Activated T-helper 2 cell treated with anti-CD3 and anti-CD28 coated beads, Interferon-gamma antibody, Interleukin-2, Interleukin-4, amounts not matched to agents 10 μg/mL and 5 μg/mL and 100 μg/mL, durations not matched to agents 14 hours and 24 hours and 36 hours (primary cell): Measurements from ENCODE around the gene SURF2. TPM values are rescaled to one million over a fixed set of nuclear protein-coding genes. Genes with fewer than 3 reads are reported as not detected.
"Not testable (repeated sequence)": the region's sequence is repeated elsewhere in the genome, so short reads cannot be mapped to it uniquely, and the experiment has no call there.

Source experiments
- DNase-seq: peaks from one replicate; pipeline ENCODE4 v3.0.0; 2021; ENCODE audit warnings: low spot score
- H3K27ac Mint-ChIP-seq: one replicate; pipeline ENCODE4 v1.8.0; 2021; ENCODE audit warnings: mixed read lengths
- H3K27me3 Mint-ChIP-seq: one replicate; pipeline ENCODE4 v1.8.0; 2021; ENCODE audit warnings: low read depth, mixed read lengths
- H3K36me3 Mint-ChIP-seq: one replicate; pipeline ENCODE4 v1.8.0; 2021; ENCODE audit warnings: low read depth, mixed read lengths
- H3K4me1 Mint-ChIP-seq: one replicate; pipeline ENCODE4 v1.8.0; 2021; ENCODE audit warnings: low read depth, mixed read lengths
- H3K4me3 Mint-ChIP-seq: one replicate; pipeline ENCODE4 v1.8.0; 2021; ENCODE audit warnings: low read depth, mild to moderate bottlenecking, moderate library complexity, mixed read lengths
- H3K9me3 Mint-ChIP-seq: one replicate; pipeline ENCODE4 v1.8.0; 2021; ENCODE audit warnings: mixed read lengths
- intact Hi-C: fragments of 100-400 bp; cut with micrococcal nuclease; formaldehyde crosslinking; loops from one replicate; pipeline ENCODE4 v1.15.1; 2023
- total RNA-seq: library from RNA; stranded (reverse); gene quantifications from 2 replicates; pipeline ENCODE4 v1.2.3, GENCODE V29; 2022

SURF2 gene
- total RNA-seq, 1 donor from 2014 or later, result 16.9 TPM

DNA sequence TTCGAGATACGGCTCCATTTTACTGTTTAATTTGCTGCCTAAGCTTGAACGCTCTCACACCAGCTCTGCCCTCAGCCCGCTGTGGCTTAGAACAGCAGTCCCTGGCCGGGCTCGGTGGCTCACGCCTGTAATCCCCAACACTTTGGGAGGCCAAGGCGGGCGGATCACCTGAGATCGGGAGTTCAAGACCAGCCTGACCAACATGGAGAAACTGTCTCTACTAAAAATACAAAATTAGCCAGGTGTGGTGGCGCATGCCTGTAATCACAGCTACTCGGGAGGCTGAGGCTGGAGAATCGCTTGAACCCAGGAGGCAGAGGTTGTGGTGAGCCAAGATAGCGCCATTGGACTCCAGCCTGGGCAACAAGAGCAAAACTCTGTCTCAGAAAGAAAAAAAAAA lies 20.9 kb downstream of the SURF2 start:
- H3K4me3 Mint-ChIP-seq, result peak overlapping the region; percentile 60
- intact Hi-C loops, result loop anchor here (10.0 kb wide), 2 partner anchors 232 to 342 kb away; partner anchors contain the start of gene GTF3C5
- H3K36me3 Mint-ChIP-seq, result peaks cover 27% of the 10 kb centered on the region
- not testable (repeated sequence) for H3K27ac Mint-ChIP-seq, DNase-seq, H3K27me3 Mint-ChIP-seq, H3K9me3 Mint-ChIP-seq
- H3K4me1 Mint-ChIP-seq, result peaks cover 12% of the 10 kb centered on the region

DNA sequence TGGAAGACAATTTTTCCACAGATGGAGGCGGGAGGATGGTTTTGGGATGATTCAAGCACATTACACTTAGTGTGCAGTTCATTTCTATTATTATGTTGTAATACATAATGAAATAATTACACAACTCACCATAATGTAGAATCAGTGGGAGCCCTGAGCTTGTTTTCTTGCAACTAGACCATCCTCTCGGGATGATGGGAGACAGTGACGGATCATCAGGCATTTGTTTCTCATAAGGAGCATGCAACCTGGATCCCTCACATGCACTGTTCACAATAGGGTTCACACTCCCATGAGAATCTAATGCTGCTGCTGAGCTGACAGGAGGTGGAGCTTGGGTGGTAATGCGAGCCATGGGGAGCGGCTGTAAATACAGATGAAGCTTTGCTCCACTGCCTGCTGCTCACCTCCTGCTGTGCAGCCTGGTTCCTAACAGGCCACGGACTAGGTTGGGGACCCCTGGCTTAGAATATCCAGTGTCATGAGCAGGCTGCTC lies 21.4 kb downstream of the SURF2 start:
- intact Hi-C loops, result loop anchor here (10.0 kb wide), 2 partner anchors 233 to 343 kb away; partner anchors contain the start of gene GTF3C5
- Mint-ChIP-seq H3K36me3 (peaks cover 22% of the 10 kb centered on the region), H3K27me3 (peaks cover 2% of the 10 kb centered on the region), H3K9me3 (no peaks in the 10 kb centered on the region), H3K4me1 (peaks cover 7% of the 10 kb centered on the region), H3K27ac (no peak overlapping the region), H3K4me3 (no peak overlapping the region)
- no peak for DNase-seq

DNA sequence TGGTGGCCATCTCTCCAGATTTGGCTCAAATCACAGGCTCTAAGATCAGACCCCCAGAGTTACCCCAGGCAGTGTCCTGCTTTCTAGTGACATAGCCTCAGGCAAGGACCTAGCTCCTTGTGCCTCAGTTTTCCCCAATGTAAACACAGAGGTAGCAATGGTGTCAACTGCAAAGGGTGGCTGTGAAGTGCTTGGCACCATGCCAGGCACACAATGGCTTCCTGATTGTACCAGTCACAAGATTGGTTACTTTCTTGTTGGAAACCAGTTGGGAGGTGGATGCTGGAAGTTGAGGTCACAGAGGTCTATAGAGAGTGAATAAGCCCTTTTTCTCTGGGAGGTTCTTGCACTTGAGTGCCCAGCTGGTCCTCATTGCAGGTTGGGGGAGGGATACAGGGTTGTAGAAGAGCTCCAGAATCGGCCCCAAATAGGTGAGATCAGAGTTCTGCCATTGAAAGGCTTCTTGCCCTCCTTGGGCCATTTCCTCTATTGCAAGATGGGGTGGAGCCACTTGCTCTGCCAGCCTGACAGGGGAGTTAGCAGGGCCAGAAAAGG lies 22.1 kb downstream of the SURF2 start:
- H3K27me3 Mint-ChIP-seq, result peaks cover 2% of the 10 kb centered on the region
- peaks cover 15% of the 10 kb centered on the region for H3K36me3 Mint-ChIP-seq
- no peak overlapping the region for H3K27ac Mint-ChIP-seq
- H3K4me3 Mint-ChIP-seq, result no peak overlapping the region
- H3K4me1 Mint-ChIP-seq, result no peaks in the 10 kb centered on the region
- DNase-seq, result no peak
- H3K9me3 Mint-ChIP-seq, result no peaks in the 10 kb centered on the region
- intact Hi-C loops, result loop anchor here (10.0 kb wide), 2 partner anchors 234 to 344 kb away; partner anchors contain the start of gene GTF3C5

DNA sequence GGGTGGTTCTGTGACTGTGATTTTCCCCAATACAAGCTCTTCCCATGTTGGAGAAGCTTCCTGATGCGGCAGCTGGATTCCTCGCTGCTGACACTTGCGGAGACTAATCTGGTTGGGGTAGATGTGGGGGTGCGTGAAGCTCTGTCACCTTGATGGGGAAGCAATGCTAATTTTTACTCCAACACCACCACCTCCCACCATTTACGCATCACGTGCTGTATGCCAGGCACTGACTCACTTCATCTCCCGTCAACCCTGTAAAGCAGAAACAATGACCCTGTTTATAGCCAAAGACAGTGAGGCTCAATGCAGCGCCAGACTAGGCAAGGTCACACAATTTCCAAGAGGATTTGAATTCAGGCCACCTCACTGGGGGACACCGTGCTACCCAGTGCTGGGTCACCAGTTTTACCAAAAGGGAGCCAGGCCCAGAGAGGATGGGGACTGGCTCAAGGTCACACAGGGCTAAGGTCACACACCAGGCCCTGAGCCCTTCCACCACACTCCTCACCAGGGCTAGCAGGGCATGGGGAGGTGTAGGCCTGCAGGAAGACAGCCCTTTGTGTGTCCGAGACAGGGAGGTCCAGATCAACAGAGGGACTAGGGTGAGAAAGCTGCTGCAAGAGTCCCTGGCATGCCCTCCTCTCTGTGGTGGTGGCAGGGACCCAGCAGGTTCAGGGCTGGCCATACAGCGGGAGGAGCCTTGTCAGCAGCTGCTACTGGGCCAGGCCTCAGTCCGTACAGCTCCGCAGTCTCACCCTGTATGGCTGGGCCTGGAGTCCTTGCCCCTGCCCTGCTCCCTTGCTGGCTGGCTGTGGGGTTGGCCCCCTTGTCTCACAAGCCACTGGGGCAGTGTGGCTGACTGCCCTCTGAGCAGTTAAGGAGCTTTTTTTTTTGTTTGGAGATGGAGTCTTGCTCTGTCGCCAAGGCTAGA lies 23.1 kb downstream of the SURF2 start:
- Mint-ChIP-seq H3K4me3 (no peak overlapping the region), H3K27me3 (peaks cover 2% of the 10 kb centered on the region), H3K36me3 (peaks cover 8% of the 10 kb centered on the region), H3K27ac (no peak overlapping the region), H3K4me1 (no peaks in the 10 kb centered on the region), H3K9me3 (no peaks in the 10 kb centered on the region)
- DNase-seq, result no peak
- intact Hi-C loops, result loop anchor here (10.0 kb wide), 2 partner anchors 235 to 345 kb away; partner anchors contain the start of gene GTF3C5

DNA sequence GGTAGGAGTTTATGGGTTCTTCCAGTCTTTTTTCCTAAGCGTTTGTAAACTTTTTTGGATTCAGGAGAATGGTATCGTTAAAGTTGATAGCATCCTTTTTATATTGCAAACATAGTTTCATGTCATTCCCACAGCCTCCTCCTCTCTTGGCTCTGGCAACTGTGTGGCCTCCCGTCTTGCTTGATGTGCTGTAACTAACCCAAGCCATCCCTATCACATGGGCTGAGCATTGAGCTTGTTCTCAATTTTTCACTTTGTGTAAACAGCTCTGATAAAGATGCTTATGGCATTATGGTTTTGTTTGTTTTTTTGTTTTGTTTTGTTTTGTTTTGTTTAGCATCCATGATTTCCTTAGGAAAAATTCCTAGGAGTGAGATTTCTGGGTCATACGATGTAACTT lies 24.4 kb downstream of the SURF2 start:
- Mint-ChIP-seq H3K9me3 (no peaks in the 10 kb centered on the region), H3K27ac (no peak overlapping the region), H3K36me3 (no peaks in the 10 kb centered on the region), H3K4me3 (no peak overlapping the region), H3K27me3 (peaks cover 2% of the 10 kb centered on the region), H3K4me1 (no peaks in the 10 kb centered on the region)
- intact Hi-C loops, result no loop called here
- DNase-seq, result no peak

DNA sequence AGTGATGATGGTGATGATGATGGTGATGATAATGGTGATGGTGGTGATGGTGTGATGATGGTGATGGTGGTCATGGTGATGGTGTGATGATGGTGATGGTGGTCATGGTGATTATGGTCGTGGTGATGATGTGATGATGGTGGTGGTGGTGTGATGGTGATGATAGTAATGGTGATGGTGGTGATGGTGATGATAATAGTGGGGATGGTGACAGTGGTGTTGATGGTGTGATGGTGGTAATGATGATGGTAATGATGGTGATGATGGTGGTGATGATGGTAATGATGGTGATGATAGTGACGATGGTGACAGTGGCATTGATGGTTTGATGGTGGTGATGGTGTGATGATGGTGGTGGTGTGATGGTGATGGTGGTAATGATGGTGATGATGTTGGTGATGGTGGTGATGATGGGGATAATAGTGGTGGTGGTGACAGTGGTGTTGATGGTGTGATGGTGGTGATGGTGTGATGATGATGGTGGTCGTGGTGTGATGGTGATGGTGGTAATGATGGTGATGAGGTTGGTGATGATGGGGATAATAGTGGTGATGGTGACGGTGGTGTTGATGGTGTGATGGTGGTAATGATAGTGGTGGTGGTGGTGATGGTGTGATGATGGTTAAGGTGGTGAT lies 26.3 kb downstream of the SURF2 start:
- H3K36me3 Mint-ChIP-seq, result no peaks in the 10 kb centered on the region
- no peaks in the 10 kb centered on the region for H3K9me3 Mint-ChIP-seq

DNA sequence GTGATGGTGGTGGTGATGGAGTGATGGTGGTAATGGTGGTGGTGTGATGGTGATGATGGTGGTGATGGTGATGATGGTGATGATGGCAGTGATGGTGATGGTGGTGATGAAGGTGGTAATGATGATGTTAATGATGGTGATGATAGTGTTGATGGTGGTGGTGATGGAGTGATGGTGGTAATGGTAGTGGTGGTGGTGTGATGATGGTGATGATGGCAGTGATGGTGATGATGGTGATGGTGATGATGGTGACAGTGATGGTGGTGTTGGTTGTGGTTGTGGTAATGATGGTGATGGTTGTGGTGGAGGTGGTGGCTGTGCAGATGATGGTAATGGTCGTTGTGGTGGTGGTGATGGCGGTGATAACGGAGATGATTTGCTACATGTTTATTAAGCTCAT lies 27.1 kb downstream of the SURF2 start:
- intact Hi-C loops, result no loop called here
- Mint-ChIP-seq H3K27ac (no peak overlapping the region), H3K9me3 (no peaks in the 10 kb centered on the region)

More for the DNA sequence above, 26.3 kb downstream of the SURF2 start:
- Mint-ChIP-seq H3K4me1 (no peaks in the 10 kb centered on the region), H3K27me3 (no peaks in the 10 kb centered on the region), H3K4me3 (no peak overlapping the region), H3K27ac (no peak overlapping the region)
- DNase-seq, result no peak
- intact Hi-C loops, result no loop called here

DNA sequence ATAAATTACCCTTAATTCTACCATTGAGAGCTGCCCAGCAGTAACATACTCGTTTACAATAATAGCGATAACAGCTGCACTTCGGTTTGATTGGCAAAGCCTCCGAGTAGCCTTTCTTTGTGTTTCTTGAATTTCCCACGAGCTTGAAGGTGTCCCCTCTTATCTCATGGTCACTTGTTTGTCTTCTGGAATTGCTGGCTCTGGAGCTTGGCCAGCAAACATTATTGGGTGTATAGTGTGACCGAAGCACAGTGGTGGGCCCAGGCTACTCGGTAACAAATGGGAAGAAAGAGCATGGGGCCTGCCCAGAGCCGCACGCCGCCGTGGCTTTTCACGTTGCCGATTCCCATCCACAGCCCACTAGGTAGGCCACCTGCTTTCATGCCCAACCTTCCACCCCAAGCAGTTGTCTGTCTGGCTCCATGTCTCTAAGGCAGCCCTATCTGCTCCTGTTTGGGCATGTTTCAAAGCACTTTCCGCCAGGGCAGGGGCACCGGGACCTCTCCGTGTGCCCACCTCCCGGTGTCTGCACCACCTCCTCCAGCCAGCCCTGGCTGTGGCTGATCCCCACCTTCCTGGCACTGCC lies 28.5 kb downstream of the SURF2 start:
- intact Hi-C loops, result no loop called here
- Mint-ChIP-seq H3K36me3 (no peaks in the 10 kb centered on the region), H3K4me3 (no peak overlapping the region), H3K4me1 (no peaks in the 10 kb centered on the region), H3K27me3 (no peaks in the 10 kb centered on the region), H3K9me3 (no peaks in the 10 kb centered on the region), H3K27ac (no peak overlapping the region)
- DNase-seq, result no peak

More for the DNA sequence above, 27.1 kb downstream of the SURF2 start:
- Mint-ChIP-seq H3K36me3 (no peaks in the 10 kb centered on the region), H3K4me3 (no peak overlapping the region), H3K4me1 (no peaks in the 10 kb centered on the region), H3K27me3 (no peaks in the 10 kb centered on the region)
- no peak for DNase-seq

DNA sequence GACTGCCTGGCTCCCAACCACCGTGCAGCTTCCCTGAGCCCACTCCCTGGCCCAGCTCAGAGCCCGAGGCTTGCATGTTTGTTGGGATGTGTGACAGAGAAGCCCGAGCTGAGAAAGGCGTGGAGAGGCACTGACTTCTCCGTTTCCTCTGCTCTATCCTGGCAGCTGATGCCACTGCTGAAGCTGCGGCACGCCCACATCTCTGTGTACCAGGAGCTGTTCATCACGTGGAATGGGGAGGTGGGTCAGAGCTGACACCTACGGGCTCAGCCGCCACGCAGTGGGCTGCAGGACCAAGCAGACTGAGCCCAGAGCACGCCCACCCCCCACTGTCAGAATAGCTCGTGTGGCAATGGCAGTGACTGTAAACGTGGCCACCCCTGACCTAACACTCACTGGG lies 29.1 kb downstream of the SURF2 start:
- intact Hi-C loops, result no loop called here
- no peak for DNase-seq
- Mint-ChIP-seq H3K4me3 (no peak overlapping the region), H3K4me1 (no peaks in the 10 kb centered on the region), H3K36me3 (no peaks in the 10 kb centered on the region), H3K27me3 (no peaks in the 10 kb centered on the region), H3K27ac (no peak overlapping the region), H3K9me3 (no peaks in the 10 kb centered on the region)

DNA sequence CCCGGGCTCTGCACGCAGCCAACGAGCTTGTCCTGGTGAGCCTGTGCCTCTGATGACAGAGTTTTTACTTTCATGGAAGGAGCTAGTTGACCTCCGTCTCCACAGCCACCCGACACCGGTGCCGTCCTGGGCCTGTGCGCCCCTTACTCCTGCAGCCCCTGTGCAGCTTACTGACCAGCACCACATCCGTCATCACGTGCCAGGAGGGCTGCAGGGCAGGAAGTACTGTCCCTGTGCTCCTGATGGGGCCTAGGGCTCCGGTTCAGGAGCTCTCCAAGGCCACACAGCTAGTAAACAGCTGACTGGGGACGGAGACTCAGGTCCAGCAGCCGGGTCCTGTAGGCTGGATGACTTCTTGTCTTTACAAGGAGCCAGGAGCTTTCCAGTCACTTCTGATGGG lies 30.0 kb downstream of the SURF2 start:
- no peaks in the 10 kb centered on the region for H3K9me3 Mint-ChIP-seq

DNA sequence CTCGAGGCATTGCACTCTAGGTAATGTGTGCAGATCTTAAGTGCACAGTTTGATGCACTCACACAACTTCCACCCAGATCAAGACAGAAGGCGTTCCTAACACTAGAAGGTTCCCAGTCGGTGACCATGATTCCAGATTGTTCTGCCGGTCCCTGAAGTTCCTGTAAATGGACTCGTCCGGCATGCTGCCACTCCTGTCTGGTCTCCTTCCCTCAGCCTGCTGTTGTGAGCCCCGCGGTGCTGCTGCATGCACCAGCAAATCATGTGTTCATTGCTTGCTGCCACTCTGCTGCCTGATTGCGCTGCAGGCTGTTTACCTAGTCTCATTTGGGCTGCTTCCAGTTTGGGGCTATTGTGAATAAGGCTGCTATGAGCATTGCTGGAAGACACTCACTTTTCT lies 31.3 kb downstream of the SURF2 start:
- Mint-ChIP-seq H3K27me3 (no peaks in the 10 kb centered on the region), H3K4me3 (no peak overlapping the region), H3K27ac (no peak overlapping the region), H3K9me3 (no peaks in the 10 kb centered on the region), H3K4me1 (no peaks in the 10 kb centered on the region), H3K36me3 (no peaks in the 10 kb centered on the region)
- no peak for DNase-seq
- intact Hi-C loops, result no loop called here

More for the DNA sequence above, 30.0 kb downstream of the SURF2 start:
- no peak overlapping the region for H3K27ac Mint-ChIP-seq
- H3K27me3 Mint-ChIP-seq, result no peaks in the 10 kb centered on the region
- no peak overlapping the region for H3K4me3 Mint-ChIP-seq
- intact Hi-C loops, result no loop called here
- DNase-seq, result no peak
- no peaks in the 10 kb centered on the region for H3K36me3 Mint-ChIP-seq
- no peaks in the 10 kb centered on the region for H3K4me1 Mint-ChIP-seq

DNA sequence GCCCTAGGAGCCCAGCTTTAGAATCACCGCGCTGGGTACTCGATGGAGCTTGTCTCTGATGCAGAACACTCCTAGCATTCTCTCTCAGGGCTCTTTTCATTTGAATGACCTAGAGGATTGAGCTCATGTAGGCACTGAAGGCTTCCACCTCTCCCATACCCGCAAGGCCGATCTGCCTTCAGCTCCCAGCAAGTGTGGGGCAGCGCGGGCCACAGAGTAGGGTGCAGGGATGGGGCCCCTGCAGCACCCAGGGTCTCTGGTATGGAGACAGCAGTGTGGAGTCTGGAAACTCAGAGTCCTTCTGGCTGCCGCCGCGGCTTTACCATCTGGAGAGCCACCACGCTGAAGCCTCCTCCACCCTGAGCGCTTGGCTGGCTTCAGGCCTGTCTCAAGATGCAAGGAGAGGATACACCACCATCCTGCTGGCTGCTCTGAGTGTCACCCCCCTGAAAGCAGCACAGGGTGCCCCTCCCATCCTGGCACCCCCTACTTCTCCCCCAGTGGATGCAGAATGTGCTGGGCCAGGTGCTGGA lies 32.7 kb downstream of the SURF2 start:
- Mint-ChIP-seq H3K9me3 (no peaks in the 10 kb centered on the region), H3K27me3 (no peaks in the 10 kb centered on the region), H3K36me3 (no peaks in the 10 kb centered on the region), H3K27ac (no peak overlapping the region), H3K4me1 (no peaks in the 10 kb centered on the region), H3K4me3 (no peak overlapping the region)
- intact Hi-C loops, result no loop called here
- no peak for DNase-seq
